GM12892 (cell line): ENCODE data around the gene MTERF4.

ENCODE experiments used
- POLR2A ChIP-seq: IDR thresholded peaks from 2 replicates; pipeline ENCODE4 v1.6.1; 2011; ENCODE audit warnings: low read depth, low read length, control low read depth
- POLR2AphosphoS5 ChIP-seq: IDR thresholded peaks from 2 replicates; pipeline ENCODE4 v1.6.1; 2011; ENCODE audit warnings: low read depth, low read length, control low read depth

DNA sequence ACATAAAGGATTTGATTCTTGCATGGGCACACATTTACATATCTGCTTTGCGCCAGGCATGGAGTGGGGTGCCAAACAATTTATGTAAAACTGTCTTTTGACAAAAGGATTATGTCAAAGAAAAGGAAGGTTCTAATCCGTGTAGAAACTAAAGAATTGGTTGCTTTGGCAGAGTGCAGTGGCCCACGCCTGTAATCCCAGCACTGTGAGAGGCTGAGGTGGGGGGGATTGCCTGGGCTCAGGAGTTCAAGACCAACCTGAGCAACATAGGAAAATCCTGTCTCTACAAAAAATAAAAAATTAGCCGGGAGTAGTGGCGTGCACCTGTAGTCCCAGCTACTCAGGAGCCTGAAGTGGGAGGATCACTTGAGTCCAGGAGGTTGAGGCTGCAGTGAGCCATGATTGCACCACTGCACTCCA lies 1.1 kb upstream of the MTERF4 start:
- TF ChIP-seq POLR2A = no peak
- TF ChIP-seq POLR2AphosphoS5 = no peak
